PC-3 (cell line): ENCODE measurements around the gene PCBP3. TPM values are rescaled to one million over a fixed set of nuclear protein-coding genes. Genes with fewer than 3 reads are reported as not detected.

Source experiments
- ATAC-seq: fragments of 200-7000 bp; cut with Tn5 transposase; 2 replicates; pipeline ENCODE4 v1.9.1; 2020; ENCODE audit warnings: mild to moderate bottlenecking, moderate library complexity
- BruUV-seq: library from RNA; stranded (reverse); fragments of 400-500 nt; replicated peaks from 2 replicates; lab custom pipeline; 2021; lab: Mats Ljungman, UMichigan
- CTCF ChIA-PET: fragments of 300-600 bp; sonication (Branson Sonifier 250); formaldehyde crosslinking; loops from one replicate; lab custom pipeline; 2022; ENCODE audit warnings: antibody characterized with exemption; lab: Charles Lee
- POLR2A ChIA-PET: fragments of 300-600 bp; sonication (Branson Sonifier 250); formaldehyde crosslinking; loops from one replicate; lab custom pipeline; 2022; ENCODE audit warnings: antibody characterized with exemption; ENCODE audit not compliant: unreplicated experiment; lab: Charles Lee
- DNase-seq: peaks from one replicate; pipeline ENCODE4 v3.0.0-alpha.2; 2015
- H2AFZ ChIP-seq: fragments of 300-600 bp; sonication (generic); 2 replicates; pipeline ENCODE4 v1.6.0; 2016; ENCODE audit warnings: antibody characterized with exemption, low read length
- H3F3A ChIP-seq: fragments of 300-600 bp; sonication (generic); one replicate; pipeline ENCODE4 v1.6.0; 2017; ENCODE audit warnings: antibody characterized with exemption, low read length, control low read depth, mild to moderate bottlenecking; ENCODE audit not compliant: unreplicated experiment
- H3K27ac ChIP-seq: fragments of 300-600 bp; sonication (generic); 2 replicates; pipeline ENCODE4 v1.5.1; 2016; ENCODE audit warnings: mild to moderate bottlenecking, low read length
- H3K27me3 ChIP-seq: fragments of 300-600 bp; sonication (generic); 2 replicates; pipeline ENCODE4 v1.6.1; 2016; ENCODE audit warnings: low read length, mixed read lengths
- H3K36me3 ChIP-seq: fragments of 300-600 bp; sonication (generic); 2 replicates; pipeline ENCODE4 v1.6.1; 2016; ENCODE audit warnings: low read depth, mixed run types, low read length, mixed read lengths
- H3K4me1 ChIP-seq: fragments of 300-600 bp; sonication (generic); 2 replicates; pipeline ENCODE4 v1.5.1; 2016; ENCODE audit warnings: low read length; ENCODE audit not compliant: insufficient read depth
- H3K4me2 ChIP-seq: fragments of 300-600 bp; sonication (generic); 2 replicates; pipeline ENCODE4 v1.6.0; 2016; ENCODE audit warnings: low read length
- H3K4me3 ChIP-seq: fragments of 300-600 bp; sonication (generic); 2 replicates; pipeline ENCODE4 v1.5.1; 2016; ENCODE audit warnings: mild to moderate bottlenecking, low read length, mixed read lengths
- H3K79me2 ChIP-seq: fragments of 300-600 bp; sonication (generic); 2 replicates; pipeline ENCODE4 v1.6.1; 2017; ENCODE audit warnings: low read length, mixed read lengths
- H3K9ac ChIP-seq: fragments of 300-600 bp; sonication (generic); 2 replicates; pipeline ENCODE4 v1.6.0; 2016; ENCODE audit warnings: mild to moderate bottlenecking, low read length
- H3K9me2 ChIP-seq: fragments of 300-600 bp; sonication (generic); replicated peaks from 2 replicates; pipeline ENCODE4 v1.6.1; 2016; ENCODE audit warnings: mixed run types, low read length, mixed read lengths
- H3K9me3 ChIP-seq: fragments of 300-600 bp; sonication (generic); 2 replicates; pipeline ENCODE4 v1.6.1; 2016; ENCODE audit warnings: low read length, mixed read lengths
- H4K20me1 ChIP-seq: fragments of 300-600 bp; sonication (generic); 2 replicates; pipeline ENCODE4 v1.6.1; 2016; ENCODE audit warnings: low read length, mixed read lengths
- CTCF ChIP-seq: fragments of 300-600 bp; sonication (generic); conservative IDR thresholded peaks from 2 replicates; pipeline ENCODE4 v1.5.1; 2017; ENCODE audit warnings: antibody characterized with exemption, low read depth, mild to moderate bottlenecking, low read length
- EZH2 ChIP-seq: fragments of 300-600 bp; sonication (generic); IDR thresholded peaks from one replicate; pipeline ENCODE4 v1.6.1; 2017; ENCODE audit warnings: antibody characterized with exemption, mild to moderate bottlenecking, low read length; ENCODE audit not compliant: unreplicated experiment
- EZH2phosphoT487 ChIP-seq: fragments of 300-600 bp; sonication (generic); IDR thresholded peaks from 2 replicates; pipeline ENCODE4 v1.6.1; 2018; ENCODE audit warnings: mild to moderate bottlenecking, antibody characterized with exemption, low read length, borderline replicate concordance
- intact Hi-C: fragments of 100-400 bp; cut with micrococcal nuclease; formaldehyde crosslinking; loops from 2 replicates; pipeline ENCODE4 v1.9.0; 2023
- total RNA-seq: library from RNA; depleted of rRNA; stranded (reverse); fragments of >200 nt; gene quantifications from 2 replicates; pipeline ENCODE4 v1.2.3, GENCODE V29; 2014

PCBP3 gene
- total RNA-seq, 1 experiment from 2014 or later, result 2.4 TPM

GRCh38 chr21:45861156-45861870 is 217.8 kb downstream of the PCBP3 start:
- H3K9ac ChIP-seq, result no peak overlapping the region
- H3K9me3 ChIP-seq, result no peaks in the 10 kb centered on the region
- no peaks in the 10 kb centered on the region for H3K36me3 ChIP-seq
- DNase-seq (no peak), ATAC-seq (no peak)
- H3K79me2 ChIP-seq, result no peaks in the 10 kb centered on the region
- no peak overlapping the region for H3K4me3 ChIP-seq
- TF ChIP-seq EZH2 (no peak), EZH2phosphoT487 (no peak)
- no peaks in the 10 kb centered on the region for H3K9me2 ChIP-seq
- no peak overlapping the region for H3K4me2 ChIP-seq
- no peak overlapping the region for H2AFZ ChIP-seq
- no peaks in the 10 kb centered on the region for H3K27me3 ChIP-seq
- peaks cover 19% of the 10 kb centered on the region for H3K4me1 ChIP-seq
- no peaks in the 10 kb centered on the region for H4K20me1 ChIP-seq
- H3K27ac ChIP-seq, result no peak overlapping the region
- no peaks in the 10 kb centered on the region for H3F3A ChIP-seq
- ChIA-PET POLR2A (no interaction called here), CTCF (no interaction called here)
- no TSS peak for BruUV-seq
- intact Hi-C loops, result no loop called here

- Histone ChIP-seq H3K79me2 (no peaks in the 10 kb centered on the region), H3K27me3 (no peaks in the 10 kb centered on the region), H3K4me1 (peaks cover 19% of the 10 kb centered on the region), H3K4me2 (no peak overlapping the region), H3K36me3 (no peaks in the 10 kb centered on the region), H3K27ac (no peak overlapping the region), H2AFZ (no peak overlapping the region), H3K4me3 (no peak overlapping the region), H3K9me2 (no peaks in the 10 kb centered on the region), H3K9me3 (no peaks in the 10 kb centered on the region), H3F3A (no peaks in the 10 kb centered on the region), H4K20me1 (no peaks in the 10 kb centered on the region), H3K9ac (no peak overlapping the region)
- intact Hi-C loops, result no loop called here
- DNase-seq, result no peak
- ATAC-seq, result no peak
- no peak for TF ChIP-seq EZH2phosphoT487
- no peak for TF ChIP-seq CTCF
- TF ChIP-seq EZH2, result no peak
- POLR2A ChIA-PET, result no interaction called here
- CTCF ChIA-PET, result no interaction called here
- BruUV-seq, result no TSS peak
Observed at GRCh38 chr21:45862543-45863207, 219.2 kb downstream of the PCBP3 start.

DNA sequence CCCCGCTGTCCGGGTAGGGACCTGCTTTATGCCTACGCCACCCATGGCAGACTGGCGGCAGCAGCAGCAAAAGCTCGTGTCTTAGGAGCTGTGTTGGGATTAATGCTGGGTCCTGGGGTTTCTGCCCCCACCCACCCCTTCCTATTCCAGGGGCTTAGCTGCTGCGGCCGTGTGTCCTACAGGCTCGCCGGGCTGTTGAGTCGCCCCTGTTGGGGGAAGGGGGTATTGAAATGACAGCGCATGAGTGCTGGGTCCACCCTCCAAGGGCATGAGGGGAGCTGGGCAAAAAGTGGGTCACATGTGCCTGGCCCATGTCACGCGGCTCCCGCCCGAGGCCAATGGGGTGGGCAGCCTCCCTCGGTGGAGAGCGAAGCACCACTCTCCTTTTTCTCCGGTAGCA is 219.7 kb downstream of the PCBP3 start:
- intact Hi-C loops, result no loop called here
- Histone ChIP-seq H3K36me3 (no peaks in the 10 kb centered on the region), H3K27ac (no peak overlapping the region), H4K20me1 (no peaks in the 10 kb centered on the region), H2AFZ (no peak overlapping the region), H3K4me1 (peaks cover 19% of the 10 kb centered on the region), H3K79me2 (no peaks in the 10 kb centered on the region), H3K9ac (no peak overlapping the region), H3K27me3 (no peaks in the 10 kb centered on the region), H3F3A (no peaks in the 10 kb centered on the region), H3K4me2 (no peak overlapping the region), H3K4me3 (no peak overlapping the region), H3K9me2 (no peaks in the 10 kb centered on the region), H3K9me3 (no peaks in the 10 kb centered on the region)
- BruUV-seq, result no TSS peak
- DNase-seq, result no peak
- ATAC-seq, result no peak
- POLR2A ChIA-PET, result no interaction called here
- TF ChIP-seq CTCF (no peak), EZH2phosphoT487 (no peak), EZH2 (no peak)
- CTCF ChIA-PET, result no interaction called here
